ENCODE measurements around the gene EXT2.

EXT2 gene

GRCh38 chr11:44080951-44081350 lies 14.5 kb upstream of the EXT2 start:
- no peak for TF ChIP-seq POLR2A (IDR thresholded peaks at IDR 0.05; ENCODE audit: extremely low read depth, insufficient read length)
- no peak for TF ChIP-seq MYC (IDR thresholded peaks at IDR 0.05; ENCODE audit: low read depth, low read length)
- TF ChIP-seq, protein P1, sequence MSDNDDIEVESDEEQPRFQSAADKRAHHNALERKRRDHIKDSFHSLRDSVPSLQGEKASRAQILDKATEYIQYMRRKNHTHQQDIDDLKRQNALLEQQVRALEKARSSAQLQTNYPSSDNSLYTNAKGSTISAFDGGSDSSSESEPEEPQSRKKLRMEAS (IDR thresholded peaks at IDR 0.05; ENCODE audit: low read depth, low read length), result no peak
- no peak for TF ChIP-seq CTCF (IDR thresholded peaks at IDR 0.05; ENCODE audit: low read depth, low read length)
- H3K4me3 ChIP-seq (ENCODE audit: low read depth, low read length), result no peak overlapping the region
- no peak for DNase-seq (ENCODE audit: low read depth)

DNA sequence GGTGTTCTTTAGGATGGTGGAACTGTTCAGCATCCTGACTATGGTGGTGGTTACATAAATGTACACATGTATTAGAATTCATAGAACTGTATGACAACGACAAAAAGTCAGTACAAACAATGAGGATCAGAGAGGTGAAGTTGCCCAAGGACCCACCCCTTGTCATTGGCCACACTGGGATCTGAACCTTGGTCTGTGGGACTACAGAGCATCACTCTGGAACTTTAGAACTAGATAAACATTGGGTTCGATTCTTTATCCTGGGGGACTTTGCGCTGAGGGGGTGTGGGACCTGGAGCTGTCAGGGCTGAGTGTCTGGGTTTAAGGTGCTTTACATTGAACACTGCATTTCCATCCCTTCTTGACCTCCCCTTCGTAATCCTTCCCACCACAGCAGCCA lies 12.8 kb upstream of the EXT2 start:
- H3K4me3 ChIP-seq (ENCODE audit: low read depth, low read length), result no peak overlapping the region
- no peak for DNase-seq (ENCODE audit: low read depth)
- TF ChIP-seq MYC (IDR thresholded peaks at IDR 0.05; ENCODE audit: low read depth, low read length) (no peak), CTCF (IDR thresholded peaks at IDR 0.05; ENCODE audit: low read depth, low read length) (no peak), POLR2A (IDR thresholded peaks at IDR 0.05; ENCODE audit: extremely low read depth, insufficient read length) (no peak)
- TF ChIP-seq, protein P1 (IDR thresholded peaks at IDR 0.05; ENCODE audit: low read depth, low read length), result no peak

GRCh38 chr11:44083433-44083832 lies 12.0 kb upstream of the EXT2 start:
- H3K4me3 ChIP-seq (ENCODE audit: low read depth, low read length), result no peak overlapping the region
- DNase-seq (ENCODE audit: low read depth), result no peak
- TF ChIP-seq MYC (IDR thresholded peaks at IDR 0.05; ENCODE audit: low read depth, low read length) (no peak), CTCF (IDR thresholded peaks at IDR 0.05; ENCODE audit: low read depth, low read length) (no peak), POLR2A (IDR thresholded peaks at IDR 0.05; ENCODE audit: extremely low read depth, insufficient read length) (no peak)
- TF ChIP-seq, protein P1 (IDR thresholded peaks at IDR 0.05; ENCODE audit: low read depth, low read length), result no peak

- H3K4me3 ChIP-seq (ENCODE audit: low read depth, low read length), result no peak overlapping the region
- DNase-seq (ENCODE audit: low read depth), result no peak
- no peak for TF ChIP-seq MYC (IDR thresholded peaks at IDR 0.05; ENCODE audit: low read depth, low read length)
- TF ChIP-seq, protein P1 (IDR thresholded peaks at IDR 0.05; ENCODE audit: low read depth, low read length), result no peak
- TF ChIP-seq CTCF (IDR thresholded peaks at IDR 0.05; ENCODE audit: low read depth, low read length), result no peak
- no peak for TF ChIP-seq POLR2A (IDR thresholded peaks at IDR 0.05; ENCODE audit: extremely low read depth, insufficient read length)
These were observed 11.6 kb upstream of the EXT2 start for GRCh38 chr11:44083906-44084305.

GRCh38 chr11:44085330-44085729 lies 10.1 kb upstream of the EXT2 start:
- TF ChIP-seq MYC (IDR thresholded peaks at IDR 0.05; ENCODE audit: low read depth, low read length), result no peak
- no peak for DNase-seq (ENCODE audit: low read depth)

DNA sequence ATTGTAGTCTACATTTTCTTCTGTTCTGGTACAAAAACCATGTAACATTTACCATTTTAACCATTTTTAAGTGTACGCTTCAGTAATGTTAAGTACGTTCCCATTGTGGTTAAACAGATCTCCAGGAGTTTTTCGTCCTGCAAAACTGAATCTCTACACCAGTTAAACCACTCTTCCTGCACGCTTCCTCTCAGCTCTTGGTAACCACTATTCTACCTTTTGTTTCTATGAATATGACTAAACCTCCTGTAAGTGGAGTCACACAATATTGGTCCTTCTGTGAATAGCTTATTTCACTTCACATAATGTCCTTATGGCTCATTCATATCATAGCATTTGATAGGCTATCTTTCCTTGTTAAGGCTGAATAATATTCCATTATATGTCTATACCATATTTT lies 7.1 kb upstream of the EXT2 start:
- no peak overlapping the region for H3K4me3 ChIP-seq (ENCODE audit: low read depth, low read length)
- DNase-seq (ENCODE audit: low read depth), result no peak
- no peak for TF ChIP-seq POLR2A (IDR thresholded peaks at IDR 0.05; ENCODE audit: extremely low read depth, insufficient read length)
- no peak for TF ChIP-seq CTCF (IDR thresholded peaks at IDR 0.05; ENCODE audit: low read depth, low read length)
- TF ChIP-seq MYC (IDR thresholded peaks at IDR 0.05; ENCODE audit: low read depth, low read length), result no peak
- TF ChIP-seq, protein P1 (IDR thresholded peaks at IDR 0.05; ENCODE audit: low read depth, low read length), result no peak

More at GRCh38 chr11:44085330-44085729, 10.1 kb upstream of the EXT2 start:
- H3K4me3 ChIP-seq (ENCODE audit: low read depth, low read length), result no peak overlapping the region

Measured in NB4 (cell line).